Right ventricle myocardium superior (tissue), 1 donor: ENCODE results near the gene HEXIM2. TPM values are rescaled to one million over a fixed set of nuclear protein-coding genes. Genes with fewer than 3 reads are reported as not detected.
A peak's percentile ranks its signal among the peaks of the same experiment; 100 is the strongest.
"Not testable (repeated sequence)": the region's sequence is repeated elsewhere in the genome, so short reads cannot be mapped to it uniquely, and the experiment has no call there.

ENCODE experiments used
- ATAC-seq: fragments of 200-7000 bp; cut with Tn5 transposase; one replicate; pipeline ENCODE4 v1.9.1; 2020; ENCODE audit warnings: mild to moderate bottlenecking; ENCODE audit not compliant: poor library complexity
- DNase-seq: peaks from one replicate; pipeline ENCODE4 v3.0.0-alpha.2; 2020
- intact Hi-C: fragments of 100-400 bp; cut with DNase I; formaldehyde crosslinking; loops from one replicate; pipeline ENCODE4 v1.11.2; 2022
- long read RNA-seq: library from polyadenylated mRNA; unstranded; transcript quantifications from one replicate; pipeline ENCODE4 v2.0.0, GENCODE V29; 2021
- total RNA-seq: library from RNA; stranded (reverse); fragmentation: NEBNext Ultra II Directional; extraction: Animal tissue kit (Norgen Biotek cat#: 25700); gene quantifications from one replicate; pipeline ENCODE4 v1.2.1, GENCODE V29; 2021
- donor health status: DM: no; HTN: yes; CAD: no; lungs with severe emphysema.

The HEXIM2 gene
- 8.0 TPM for total RNA-seq
- long read RNA-seq, transcript HEXIM2-202 (3 exons, 803 nt), result major isoform, 5 of 11 reads
- long read RNA-seq, partial matches to known transcripts, result 0 of 11 reads
- long read RNA-seq, other reads (novel, unspliced or antisense), result 0 of 11 reads

- intact Hi-C loops, result loop anchor here (1.0 kb wide), 1 partner anchor 13 kb away; the partner anchor contains the start of gene HEXIM1
- DNase-seq (peak; percentile 98), ATAC-seq (peak; percentile 96)
These were observed at the start of gene HEXIM2 for GRCh38 chr17:45161288-45162024. Gene HEXIM2 (plus strand): TSS chr17:45161875. CDS start chr17:45162794, 919 bp downstream.

GRCh38 chr17:45112559-45113423, 48.9 kb upstream of the HEXIM2 start:
- ATAC-seq (no peak), DNase-seq (no peak)
- intact Hi-C loops, result no loop called here

- DNase-seq (no peak), ATAC-seq (no peak)
- intact Hi-C loops, result no loop called here
These were observed 48.3 kb upstream of the HEXIM2 start for GRCh38 chr17:45113424-45113754.

GRCh38 chr17:45114117-45114932, 47.4 kb upstream of the HEXIM2 start:
- DNase-seq, result no peak
- ATAC-seq, result no peak

GRCh38 chr17:45115015-45115625, 46.6 kb upstream of the HEXIM2 start:
- intact Hi-C loops, result no loop called here
- ATAC-seq (no peak), DNase-seq (no peak)

More at GRCh38 chr17:45114117-45114932, 47.4 kb upstream of the HEXIM2 start:
- intact Hi-C loops, result no loop called here

GRCh38 chr17:45115871-45116270, 45.8 kb upstream of the HEXIM2 start:
- no peak for ATAC-seq
- intact Hi-C loops, result no loop called here

GRCh38 chr17:45116434-45117016, 45.1 kb upstream of the HEXIM2 start:
- DNase-seq, result no peak
- ATAC-seq, result no peak
- intact Hi-C loops, result no loop called here

More at GRCh38 chr17:45115871-45116270, 45.8 kb upstream of the HEXIM2 start:
- no peak for DNase-seq

GRCh38 chr17:45117334-45117733, 44.3 kb upstream of the HEXIM2 start:
- no peak for ATAC-seq
- intact Hi-C loops, result no loop called here
- no peak for DNase-seq

GRCh38 chr17:45117848-45118646, 43.6 kb upstream of the HEXIM2 start:
- DNase-seq (no peak), ATAC-seq (no peak)
- intact Hi-C loops, result no loop called here

GRCh38 chr17:45118691-45119090, 43.0 kb upstream of the HEXIM2 start:
- intact Hi-C loops, result no loop called here
- ATAC-seq, result no peak
- no peak for DNase-seq

- intact Hi-C loops, result no loop called here
These were observed 41.7 kb upstream of the HEXIM2 start for GRCh38 chr17:45119964-45120363.

GRCh38 chr17:45120558-45120957, 41.1 kb upstream of the HEXIM2 start:
- intact Hi-C loops, result no loop called here
- ATAC-seq, result no peak
- no peak for DNase-seq

More at GRCh38 chr17:45119964-45120363, 41.7 kb upstream of the HEXIM2 start:
- DNase-seq (no peak), ATAC-seq (no peak)

GRCh38 chr17:45121055-45121454, 40.6 kb upstream of the HEXIM2 start:
- intact Hi-C loops, result no loop called here
- no peak for DNase-seq
- ATAC-seq, result no peak

GRCh38 chr17:45123076-45123770, 38.5 kb upstream of the HEXIM2 start:
- intact Hi-C loops, result no loop called here
- DNase-seq (no peak), ATAC-seq (no peak)

GRCh38 chr17:45123930-45124796, 37.5 kb upstream of the HEXIM2 start:
- DNase-seq (no peak), ATAC-seq (no peak)
- intact Hi-C loops, result no loop called here

- ATAC-seq, DNase-seq, intact Hi-C loops: not testable (repeated sequence)
These were observed 36.9 kb upstream of the HEXIM2 start for GRCh38 chr17:45124797-45125122.
